BE2C (cell line): ENCODE results near the gene MAN2B2.
"Not testable (repeated sequence)": the region's sequence is repeated elsewhere in the genome, so short reads cannot be mapped to it uniquely, and the experiment has no call there.

Experiments
- DNase-seq: peaks from one replicate; pipeline ENCODE4 v3.0.0-alpha.2; 2020
- H3K27me3 ChIP-seq: fragments of 250-450 bp; sonication (Bioruptor Pico); 2 replicates; pipeline ENCODE4 v1.5.1; 2020; ENCODE audit warnings: mild to moderate bottlenecking
- H3K36me3 ChIP-seq: fragments of 250-450 bp; sonication (Bioruptor Pico); 2 replicates; pipeline ENCODE4 v1.5.1; 2020; ENCODE audit warnings: mild to moderate bottlenecking
- H3K4me1 ChIP-seq: fragments of 250-450 bp; sonication (Bioruptor Pico); 2 replicates; pipeline ENCODE4 v1.5.1; 2020
- H3K4me3 ChIP-seq: 2 replicates; pipeline ENCODE4 v1.5.1; 2011; ENCODE audit warnings: low read depth, low read length
- H3K9me3 ChIP-seq: fragments of 250-450 bp; sonication (Bioruptor Pico); 2 replicates; pipeline ENCODE4 v1.5.1; 2020
- TF ChIP-seq, protein P1 (sequence below): IDR thresholded peaks from 2 replicates; pipeline ENCODE4 v1.5.1; 2012; ENCODE audit warnings: mild to moderate bottlenecking, low read depth, low read length

MAN2B2 gene

DNA sequence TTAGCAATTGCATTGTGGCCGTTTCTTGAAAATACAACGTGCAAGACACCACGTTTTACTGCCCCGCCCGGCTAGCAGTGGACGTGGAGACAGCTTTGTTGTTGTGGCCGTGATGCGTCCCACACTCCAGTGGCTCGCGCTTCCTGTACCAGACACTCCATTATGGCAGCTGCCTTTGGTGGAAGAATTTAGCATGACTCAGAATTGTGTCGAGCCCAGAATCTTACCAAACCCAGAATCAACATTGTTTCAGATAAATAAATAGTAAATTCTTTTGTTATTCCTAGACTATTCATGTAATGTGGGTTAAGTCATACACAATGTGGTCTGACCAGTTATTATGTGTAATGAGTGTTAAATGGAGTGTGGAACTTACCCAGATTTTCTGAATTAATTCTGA lies 93.4 kb downstream of the MAN2B2 start:
- TF ChIP-seq, protein P1, sequence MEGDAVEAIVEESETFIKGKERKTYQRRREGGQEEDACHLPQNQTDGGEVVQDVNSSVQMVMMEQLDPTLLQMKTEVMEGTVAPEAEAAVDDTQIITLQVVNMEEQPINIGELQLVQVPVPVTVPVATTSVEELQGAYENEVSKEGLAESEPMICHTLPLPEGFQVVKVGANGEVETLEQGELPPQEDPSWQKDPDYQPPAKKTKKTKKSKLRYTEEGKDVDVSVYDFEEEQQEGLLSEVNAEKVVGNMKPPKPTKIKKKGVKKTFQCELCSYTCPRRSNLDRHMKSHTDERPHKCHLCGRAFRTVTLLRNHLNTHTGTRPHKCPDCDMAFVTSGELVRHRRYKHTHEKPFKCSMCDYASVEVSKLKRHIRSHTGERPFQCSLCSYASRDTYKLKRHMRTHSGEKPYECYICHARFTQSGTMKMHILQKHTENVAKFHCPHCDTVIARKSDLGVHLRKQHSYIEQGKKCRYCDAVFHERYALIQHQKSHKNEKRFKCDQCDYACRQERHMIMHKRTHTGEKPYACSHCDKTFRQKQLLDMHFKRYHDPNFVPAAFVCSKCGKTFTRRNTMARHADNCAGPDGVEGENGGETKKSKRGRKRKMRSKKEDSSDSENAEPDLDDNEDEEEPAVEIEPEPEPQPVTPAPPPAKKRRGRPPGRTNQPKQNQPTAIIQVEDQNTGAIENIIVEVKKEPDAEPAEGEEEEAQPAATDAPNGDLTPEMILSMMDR: no peak
- DNase-seq: no peak
- Histone ChIP-seq H3K4me3 (no peak overlapping the region), H3K27me3 (no peaks in the 10 kb centered on the region), H3K36me3 (no peaks in the 10 kb centered on the region), H3K9me3 (no peaks in the 10 kb centered on the region), H3K4me1 (no peaks in the 10 kb centered on the region)

DNA sequence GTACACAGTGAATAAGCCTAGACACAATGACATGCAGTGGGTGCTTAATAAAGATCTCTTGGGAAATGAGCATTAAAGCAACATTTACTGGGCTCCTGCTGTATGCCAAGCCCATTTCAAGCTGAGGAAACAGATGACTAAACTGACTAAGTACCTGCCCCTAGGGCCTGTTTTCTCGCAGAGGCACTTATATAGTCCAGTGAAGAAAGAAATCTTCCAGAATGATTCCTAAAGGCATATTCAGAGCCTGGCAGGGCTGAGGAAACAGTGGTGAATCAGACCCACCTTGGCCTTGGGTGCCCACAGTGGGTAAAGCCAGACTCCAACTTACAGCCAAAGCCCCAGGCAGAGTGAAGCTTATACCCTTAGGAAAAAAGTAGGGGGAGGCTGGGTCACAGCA lies 96.7 kb downstream of the MAN2B2 start:
- Histone ChIP-seq H3K36me3 (peaks cover 14% of the 10 kb centered on the region), H3K4me1 (no peaks in the 10 kb centered on the region), H3K9me3 (no peaks in the 10 kb centered on the region), H3K4me3 (no peak overlapping the region), H3K27me3 (no peaks in the 10 kb centered on the region)
- no peak for DNase-seq
- TF ChIP-seq, protein P1: no peak

DNA sequence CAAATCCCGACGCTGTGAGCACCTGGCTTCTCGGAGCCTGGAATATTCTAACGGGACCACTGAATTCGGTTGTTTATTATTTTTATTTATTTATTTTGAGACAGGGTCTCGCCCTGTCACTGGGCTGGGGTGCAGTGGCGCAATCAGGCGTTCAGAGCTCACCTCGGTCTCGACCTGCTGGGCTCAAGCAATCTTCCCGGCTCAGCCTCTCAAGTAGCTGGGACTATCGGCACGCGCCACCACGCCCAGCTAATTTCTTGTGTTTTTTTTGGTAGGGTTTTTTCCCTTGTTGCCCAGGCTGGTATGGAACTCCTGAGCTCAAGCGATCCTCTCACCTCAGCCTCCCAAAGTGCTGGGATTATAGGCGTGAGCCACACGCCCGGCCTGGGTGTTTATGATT lies 97.1 kb downstream of the MAN2B2 start:
- TF ChIP-seq, protein P1: no peak
- no peaks in the 10 kb centered on the region for H3K27me3 ChIP-seq

GRCh38 chr4:6672541-6673190 lies 97.7 kb downstream of the MAN2B2 start:
- not testable (repeated sequence) for DNase-seq, H3K4me3 ChIP-seq, H3K4me1 ChIP-seq, H3K9me3 ChIP-seq, H3K27me3 ChIP-seq
- H3K36me3 ChIP-seq: peaks cover 14% of the 10 kb centered on the region

More for the DNA sequence above, 97.1 kb downstream of the MAN2B2 start:
- no peak overlapping the region for H3K4me3 ChIP-seq
- no peak for DNase-seq
- H3K36me3 ChIP-seq: peaks cover 14% of the 10 kb centered on the region
- no peaks in the 10 kb centered on the region for H3K4me1 ChIP-seq
- no peaks in the 10 kb centered on the region for H3K9me3 ChIP-seq
